Posterior cingulate gyrus (tissue), 11 donors: ENCODE data around the gene LPCAT2.

Source experiments
- DNase-seq, 10 donors: peaks; one replicate each; pipeline versions ENCODE4 v3.0.0 to v3.0.0-alpha.2; 2020 to 2021; ENCODE audit warnings: mixed read lengths in 3 of 10
- intact Hi-C: fragments of 100-400 bp; cut with DNase I; formaldehyde crosslinking; loops from one replicate; pipeline ENCODE4 v1.15.1; 2023

Gene LPCAT2, protein sequence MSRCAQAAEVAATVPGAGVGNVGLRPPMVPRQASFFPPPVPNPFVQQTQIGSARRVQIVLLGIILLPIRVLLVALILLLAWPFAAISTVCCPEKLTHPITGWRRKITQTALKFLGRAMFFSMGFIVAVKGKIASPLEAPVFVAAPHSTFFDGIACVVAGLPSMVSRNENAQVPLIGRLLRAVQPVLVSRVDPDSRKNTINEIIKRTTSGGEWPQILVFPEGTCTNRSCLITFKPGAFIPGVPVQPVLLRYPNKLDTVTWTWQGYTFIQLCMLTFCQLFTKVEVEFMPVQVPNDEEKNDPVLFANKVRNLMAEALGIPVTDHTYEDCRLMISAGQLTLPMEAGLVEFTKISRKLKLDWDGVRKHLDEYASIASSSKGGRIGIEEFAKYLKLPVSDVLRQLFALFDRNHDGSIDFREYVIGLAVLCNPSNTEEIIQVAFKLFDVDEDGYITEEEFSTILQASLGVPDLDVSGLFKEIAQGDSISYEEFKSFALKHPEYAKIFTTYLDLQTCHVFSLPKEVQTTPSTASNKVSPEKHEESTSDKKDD

DNA sequence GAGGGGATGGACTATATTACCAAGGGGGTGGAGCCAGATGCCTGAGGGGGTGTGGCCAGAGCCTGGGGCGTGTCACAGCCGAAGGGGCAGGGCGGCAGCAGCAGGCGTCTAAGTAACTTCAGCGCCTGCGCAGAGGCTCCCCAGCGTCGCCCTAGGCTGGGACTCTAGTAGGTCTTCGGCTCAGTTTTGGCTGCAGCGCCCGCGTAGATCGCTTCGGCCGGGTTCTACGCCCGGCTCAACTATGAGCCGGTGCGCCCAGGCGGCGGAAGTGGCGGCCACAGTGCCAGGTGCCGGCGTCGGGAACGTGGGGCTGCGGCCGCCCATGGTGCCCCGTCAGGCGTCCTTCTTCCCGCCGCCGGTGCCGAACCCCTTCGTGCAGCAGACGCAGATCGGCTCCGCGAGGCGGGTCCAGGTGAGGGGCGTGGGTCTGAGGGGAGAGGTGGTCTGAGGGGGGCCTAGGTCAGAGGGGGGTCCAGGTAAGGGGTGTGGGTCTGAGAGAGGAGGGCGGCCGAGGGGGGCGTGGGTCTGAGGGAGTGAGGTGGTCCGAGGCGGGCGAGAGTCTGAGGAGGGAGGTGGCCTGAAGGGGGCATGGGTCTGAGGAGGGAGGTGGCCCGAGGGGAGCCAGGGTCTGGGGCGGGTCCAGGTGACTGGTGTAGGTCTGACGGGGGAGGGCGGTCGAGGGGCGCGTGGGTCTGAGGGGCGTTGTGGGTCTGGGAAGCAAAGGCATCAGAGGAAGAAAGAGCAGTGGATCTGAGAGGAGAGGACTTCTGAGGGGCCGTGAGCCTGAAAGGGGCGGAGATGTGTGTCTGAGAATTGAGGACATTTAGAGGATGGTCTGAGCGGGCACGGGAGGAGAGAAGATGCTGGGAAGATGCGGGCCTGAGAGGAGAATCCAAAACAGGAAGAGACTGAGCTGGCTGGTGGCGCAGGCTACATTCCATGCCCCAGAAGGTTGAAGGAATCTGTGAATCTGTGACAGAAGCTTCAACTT is at the start of gene LPCAT2:
TSS of gene LPCAT2 (plus strand) at position 132 of the 991 bp plus-strand sequence. CDS start at position 242, 110 bp downstream.
- peak; percentile 54 to 97 (median 78) for DNase-seq
- intact Hi-C loops, result loop anchor here (5.0 kb wide), 1 partner anchor 42 kb away; no protein-coding TSS in a partner anchor

DNA sequence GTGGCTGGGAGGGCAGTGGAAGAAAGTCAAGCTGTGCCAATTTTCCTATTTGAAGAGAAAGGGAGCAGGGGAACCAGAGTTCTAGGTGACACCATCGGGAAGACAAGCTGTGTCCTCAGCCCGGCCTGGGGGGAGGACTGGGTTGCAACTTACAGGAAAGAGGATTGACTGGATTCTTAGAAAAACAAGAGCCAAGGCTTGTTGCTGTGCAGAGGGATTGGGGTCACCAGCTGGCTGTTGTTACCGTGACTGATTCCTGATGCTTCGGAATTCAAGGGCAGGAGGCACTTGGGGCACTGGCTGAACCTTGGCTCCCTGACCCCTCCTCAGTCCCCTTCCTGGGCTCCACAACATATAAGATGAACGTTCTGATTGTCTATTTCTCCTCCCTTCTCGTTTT is 46.6 kb upstream of the LPCAT2 start:
- no peak for DNase-seq
- intact Hi-C loops, result no loop called here

DNA sequence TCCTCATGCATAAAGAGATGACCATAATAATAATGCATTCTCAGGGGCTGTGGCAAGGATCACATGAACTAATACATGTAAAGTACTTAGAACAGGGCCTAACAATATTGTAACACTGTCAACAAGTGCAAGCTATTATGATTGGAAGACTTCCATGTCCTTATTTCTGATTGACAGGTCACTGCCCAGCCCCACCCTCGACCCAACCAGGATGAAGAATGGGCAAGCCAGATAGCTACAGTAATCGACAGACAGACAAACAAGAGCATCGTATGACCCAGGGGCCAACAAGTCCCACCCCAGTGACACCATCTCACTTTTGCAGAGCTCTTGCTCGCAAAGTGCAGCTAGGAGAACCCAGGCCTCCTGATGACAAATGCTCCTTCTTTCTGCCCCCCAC is 44.5 kb upstream of the LPCAT2 start:
- no peak for DNase-seq
- intact Hi-C loops, result loop anchor here (2.0 kb wide), 1 partner anchor 378 kb away; no protein-coding TSS in a partner anchor

DNA sequence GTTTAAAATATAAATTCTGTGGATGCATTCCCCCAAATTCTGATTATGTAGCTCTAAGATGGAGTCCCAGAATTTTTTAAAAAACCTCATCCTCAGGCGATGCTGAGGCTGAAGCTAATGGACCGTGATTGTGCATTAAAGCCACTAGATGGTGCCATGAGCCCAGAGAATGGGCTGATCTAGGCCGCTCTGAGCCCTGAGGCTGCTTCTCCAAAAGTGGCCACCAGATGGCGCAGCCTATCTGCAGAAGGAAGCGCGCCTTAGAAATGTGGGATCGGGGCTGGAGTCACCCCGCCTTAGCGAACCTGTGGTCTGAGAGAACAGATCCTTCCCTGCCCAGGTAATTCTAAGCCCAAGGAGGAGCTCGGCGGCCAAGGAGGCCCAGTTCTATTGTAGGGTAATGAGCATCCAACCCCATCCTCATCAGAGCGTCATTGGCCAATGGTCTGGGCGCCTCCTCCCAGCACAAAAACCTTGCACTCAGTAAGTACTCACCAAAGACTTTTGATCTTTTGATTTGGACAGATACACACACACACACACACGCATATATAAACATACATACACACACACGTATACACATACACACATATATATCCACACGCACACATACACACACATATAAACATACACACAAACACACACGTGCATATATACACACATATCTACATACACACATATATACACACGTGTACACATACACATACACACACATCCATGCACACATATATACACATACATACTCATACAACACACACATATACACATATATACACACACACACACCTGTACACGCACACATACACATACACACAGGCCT is 43.6 kb upstream of the LPCAT2 start:
- intact Hi-C loops, result loop anchor here (1.0 to 5.0 kb wide), 4 partner anchors 42 to 378 kb away; partner anchors contain the start of gene LPCAT2
- peak; percentile 77 to 98 (median 92) for DNase-seq

DNA sequence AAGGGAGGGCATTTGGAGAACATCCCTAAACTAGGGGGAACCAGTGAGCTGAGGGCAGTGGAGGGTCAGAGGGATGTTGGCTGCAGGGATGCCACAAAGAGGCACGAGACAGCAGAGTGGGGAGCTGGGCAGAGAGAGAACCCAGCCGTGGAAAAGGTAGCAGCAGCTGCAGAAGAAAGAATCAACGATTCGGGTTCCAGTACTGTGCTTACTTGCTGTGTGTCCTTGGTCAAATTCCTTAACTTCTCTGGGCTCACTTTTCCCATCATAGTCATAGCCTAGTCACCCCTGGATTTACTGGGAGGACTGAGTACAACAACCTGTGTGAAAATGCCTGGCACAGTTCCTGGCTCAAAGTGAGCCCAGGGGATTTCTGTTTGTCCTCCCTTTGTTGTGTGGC is 42.7 kb upstream of the LPCAT2 start:
- DNase-seq, result no peak
- intact Hi-C loops, result loop anchor here (5.0 kb wide), 1 partner anchor 41 kb away; the partner anchor contains the start of gene LPCAT2

DNA sequence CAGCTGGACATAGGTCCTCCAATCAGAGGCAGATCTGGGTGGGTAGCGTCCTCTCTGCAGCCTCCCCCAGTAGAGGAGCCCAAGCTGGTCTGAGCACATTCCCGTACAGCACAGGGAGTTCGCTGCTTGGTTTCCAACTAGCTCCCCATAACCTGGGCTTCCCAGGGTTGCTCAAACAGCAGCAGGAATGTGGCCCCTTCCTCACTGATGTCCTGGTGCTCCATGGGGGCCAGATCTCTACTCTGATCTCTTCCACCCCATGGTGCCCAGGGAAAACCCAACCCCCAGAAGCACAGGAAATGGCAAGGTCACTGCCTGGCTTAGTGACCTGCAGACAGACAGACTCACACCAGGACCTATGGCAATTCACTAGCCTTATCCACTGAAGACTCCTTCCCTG is 41.0 kb upstream of the LPCAT2 start:
- no peak for DNase-seq
- intact Hi-C loops, result loop anchor here (5.0 kb wide), 1 partner anchor 39 kb away; the partner anchor contains the start of gene LPCAT2

DNA sequence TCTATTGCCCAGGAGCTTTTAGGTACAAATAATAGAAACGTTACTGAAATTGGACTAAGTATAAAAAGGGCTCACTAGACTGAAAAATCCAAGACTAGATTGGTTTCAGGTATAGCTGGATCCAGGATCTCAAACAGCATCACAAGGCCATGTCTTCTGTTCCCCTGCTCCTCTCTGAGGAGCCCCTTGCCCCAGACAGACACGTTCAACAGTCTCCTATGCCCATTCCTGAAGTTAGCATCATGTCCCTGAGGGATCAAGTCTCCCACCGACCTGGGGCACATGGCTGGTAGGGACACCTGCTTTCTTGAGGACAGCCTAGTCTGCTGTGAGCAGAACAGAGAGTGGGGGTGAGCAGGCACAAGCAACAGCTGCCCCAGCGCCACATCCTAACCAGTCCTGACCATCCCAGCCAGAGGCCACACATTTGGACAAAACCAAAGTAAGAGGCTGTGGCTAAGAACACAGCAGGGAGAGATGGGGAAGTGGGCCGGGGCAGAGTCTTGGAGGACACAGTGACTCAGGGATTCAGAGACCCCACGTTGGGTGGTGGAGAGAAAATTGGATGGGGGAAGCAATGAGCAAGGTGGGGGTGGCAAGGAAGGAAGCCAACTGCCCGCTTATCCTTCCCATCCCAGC is 40.4 kb upstream of the LPCAT2 start:
- no peak for DNase-seq
- intact Hi-C loops, result loop anchor here (5.0 kb wide), 1 partner anchor 39 kb away; the partner anchor contains the start of gene LPCAT2

DNA sequence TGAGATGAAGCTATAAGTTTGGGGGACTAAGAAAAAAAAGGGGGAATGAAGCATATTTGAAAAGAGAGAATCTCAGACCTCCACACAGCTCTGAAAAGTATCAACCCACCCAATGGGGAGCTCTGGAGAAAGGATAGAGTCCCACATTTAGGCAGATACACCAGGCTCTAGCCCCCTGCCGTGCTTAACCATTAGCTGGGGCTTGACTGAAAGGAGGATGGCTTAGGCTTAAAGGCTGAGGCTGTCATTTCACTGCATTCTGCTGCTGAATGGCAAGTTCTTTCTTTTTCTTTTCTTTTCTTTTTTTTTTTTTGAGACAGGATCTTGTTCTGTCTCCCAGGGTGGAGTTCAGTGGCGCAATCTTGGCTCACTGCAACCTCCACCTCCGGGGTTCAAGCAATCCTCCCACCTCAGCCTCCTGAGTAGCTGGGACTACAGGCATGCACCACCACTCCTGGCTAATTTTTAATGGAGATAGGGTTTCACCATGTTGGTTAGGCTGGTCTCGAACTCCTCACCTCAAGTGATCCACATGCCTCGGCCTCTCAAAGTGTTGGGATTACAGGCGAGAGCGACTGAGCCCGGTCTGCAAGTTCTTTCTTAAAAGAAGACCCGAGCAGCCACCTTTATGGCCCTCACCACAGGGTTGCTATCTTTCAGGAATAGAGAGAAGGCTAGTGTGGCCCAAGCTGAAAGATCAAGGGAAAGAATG is 38.9 kb upstream of the LPCAT2 start:
- intact Hi-C loops, result loop anchor here (5.0 kb wide), 1 partner anchor 37 kb away; the partner anchor contains the start of gene LPCAT2
- peak in 1 of 10 donors; percentile 2 for DNase-seq

DNA sequence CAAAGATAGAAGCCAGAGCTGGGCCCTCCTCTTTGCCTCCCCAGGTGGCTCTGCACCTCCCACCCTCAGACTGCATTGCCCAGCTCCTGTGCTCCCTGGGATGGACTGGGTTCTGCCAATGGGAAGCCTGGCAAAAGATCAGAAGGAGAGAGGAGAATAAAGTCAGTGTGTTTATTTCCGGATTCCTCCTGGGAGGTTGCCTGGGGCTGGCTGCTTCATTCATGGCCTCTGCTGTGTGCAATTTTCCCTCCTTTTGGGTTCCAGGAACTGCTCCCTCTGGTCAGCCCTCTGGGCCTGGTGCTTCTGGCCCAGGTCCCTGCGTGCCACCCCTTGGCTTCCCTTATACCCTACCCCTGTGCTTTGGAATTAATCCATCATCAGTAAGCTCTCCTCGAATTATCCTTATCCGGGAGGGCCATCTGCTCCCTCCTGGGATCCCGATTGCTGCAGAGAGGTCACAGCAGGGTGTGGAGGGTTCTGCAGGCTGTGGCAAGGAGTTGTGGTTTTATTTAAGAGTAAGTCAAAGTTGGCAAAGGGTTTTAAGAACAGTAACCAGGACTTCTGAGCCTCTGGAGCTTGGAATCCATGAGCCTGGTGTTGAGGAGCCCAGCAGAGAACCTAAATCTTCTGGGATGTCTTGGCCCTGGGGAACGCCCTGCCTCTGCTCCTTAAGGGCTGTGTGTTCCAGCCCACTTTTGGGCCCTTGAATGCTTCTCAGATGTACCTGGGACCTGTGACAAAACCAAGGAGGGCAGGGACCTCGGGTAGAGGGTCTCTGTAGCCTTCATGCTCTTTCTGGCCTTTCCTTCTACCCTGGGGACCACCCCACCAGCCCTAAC is 38.1 kb upstream of the LPCAT2 start:
- intact Hi-C loops, result no loop called here
- peak in 1 of 10 donors; percentile 65 for DNase-seq

DNA sequence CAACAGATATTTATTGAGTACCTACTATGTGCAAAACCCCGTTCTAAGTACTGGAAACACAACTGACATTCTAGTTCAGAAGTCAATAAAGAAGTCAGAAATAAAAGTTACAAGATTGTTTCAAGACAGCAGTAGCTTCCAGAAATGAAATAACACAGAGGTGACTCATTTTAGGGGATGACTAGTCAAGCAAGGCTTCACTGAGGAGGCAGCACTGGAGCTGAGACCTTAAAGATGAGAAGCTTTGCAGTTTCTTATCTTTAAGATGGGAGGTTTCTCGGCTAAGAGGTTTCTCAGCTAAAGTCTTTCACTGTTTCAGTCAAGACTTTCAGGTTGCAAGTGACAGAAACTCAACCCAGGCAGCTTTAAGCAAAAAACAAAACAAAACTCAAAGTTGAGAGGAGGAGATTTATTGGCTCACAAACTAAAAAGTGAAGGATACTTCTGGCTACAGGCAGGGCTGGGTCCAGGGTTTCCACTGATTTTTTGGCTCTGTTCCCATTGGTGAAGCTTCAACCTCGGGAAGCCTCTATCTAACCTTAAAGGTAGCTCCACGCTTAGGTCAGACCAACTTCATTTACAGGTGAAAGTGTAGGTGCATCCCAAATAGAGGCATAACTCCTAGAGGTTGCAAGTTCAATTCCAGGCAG is 37.3 kb upstream of the LPCAT2 start:
- DNase-seq, result no peak
- intact Hi-C loops, result no loop called here

DNA sequence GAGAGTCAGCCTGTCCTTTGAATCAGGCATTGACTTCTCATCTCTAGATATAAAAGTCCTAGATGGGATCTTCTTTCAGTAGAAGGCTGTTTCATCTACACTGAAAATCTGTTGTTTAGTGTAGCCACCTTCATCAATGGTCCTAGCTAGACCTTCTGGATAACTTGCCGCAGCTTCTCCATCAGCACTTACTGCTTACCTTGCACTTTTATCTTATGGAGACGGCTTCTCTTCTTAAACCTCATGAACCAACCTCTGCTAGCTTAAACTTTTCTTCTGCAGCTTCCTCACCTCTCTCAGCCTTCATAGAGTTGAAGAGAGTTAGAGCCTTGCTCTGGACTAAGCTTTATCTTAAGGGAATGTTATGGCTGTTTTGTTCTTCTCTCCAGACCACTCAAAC is 35.3 kb upstream of the LPCAT2 start:
- intact Hi-C loops, result no loop called here
- no peak for DNase-seq

DNA sequence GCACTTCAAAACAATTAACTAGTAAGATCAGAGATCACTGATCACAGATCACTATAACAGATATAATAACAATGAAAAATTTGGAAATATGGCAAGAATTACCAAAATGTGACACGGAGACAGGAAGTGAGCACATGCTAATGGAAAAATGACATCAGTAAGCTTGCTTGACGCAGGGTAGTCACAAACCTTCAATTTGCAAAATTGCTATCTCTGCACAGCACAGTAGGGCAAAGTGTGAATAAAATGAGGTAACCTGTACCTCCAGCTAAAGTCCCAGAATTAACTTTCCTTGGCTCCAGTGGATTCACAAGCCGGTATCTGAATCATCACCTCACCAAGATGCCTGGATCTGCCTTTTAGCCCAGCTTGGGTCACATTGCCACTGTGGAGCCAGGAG is 34.1 kb upstream of the LPCAT2 start:
- DNase-seq, result no peak
- intact Hi-C loops, result no loop called here

DNA sequence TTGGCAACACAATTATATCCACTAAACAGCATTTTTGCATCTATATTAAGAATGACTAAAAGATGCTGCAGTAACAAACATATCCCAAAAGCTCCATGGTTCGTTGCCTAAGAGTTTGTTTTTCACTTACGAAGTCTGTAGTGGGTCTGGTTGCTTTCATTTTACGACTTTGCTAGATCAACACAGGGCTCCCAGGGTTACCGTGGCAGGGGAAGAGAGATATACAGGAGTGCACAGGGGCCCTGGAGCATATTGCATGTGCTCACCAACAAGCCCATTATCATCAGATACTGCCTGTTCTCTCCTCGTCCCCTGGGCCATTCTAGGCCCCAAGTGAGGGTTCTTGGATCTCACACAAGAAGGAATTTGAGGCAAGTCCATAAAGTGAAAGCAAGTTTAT is 33.0 kb upstream of the LPCAT2 start:
- intact Hi-C loops, result no loop called here
- DNase-seq, result no peak

DNA sequence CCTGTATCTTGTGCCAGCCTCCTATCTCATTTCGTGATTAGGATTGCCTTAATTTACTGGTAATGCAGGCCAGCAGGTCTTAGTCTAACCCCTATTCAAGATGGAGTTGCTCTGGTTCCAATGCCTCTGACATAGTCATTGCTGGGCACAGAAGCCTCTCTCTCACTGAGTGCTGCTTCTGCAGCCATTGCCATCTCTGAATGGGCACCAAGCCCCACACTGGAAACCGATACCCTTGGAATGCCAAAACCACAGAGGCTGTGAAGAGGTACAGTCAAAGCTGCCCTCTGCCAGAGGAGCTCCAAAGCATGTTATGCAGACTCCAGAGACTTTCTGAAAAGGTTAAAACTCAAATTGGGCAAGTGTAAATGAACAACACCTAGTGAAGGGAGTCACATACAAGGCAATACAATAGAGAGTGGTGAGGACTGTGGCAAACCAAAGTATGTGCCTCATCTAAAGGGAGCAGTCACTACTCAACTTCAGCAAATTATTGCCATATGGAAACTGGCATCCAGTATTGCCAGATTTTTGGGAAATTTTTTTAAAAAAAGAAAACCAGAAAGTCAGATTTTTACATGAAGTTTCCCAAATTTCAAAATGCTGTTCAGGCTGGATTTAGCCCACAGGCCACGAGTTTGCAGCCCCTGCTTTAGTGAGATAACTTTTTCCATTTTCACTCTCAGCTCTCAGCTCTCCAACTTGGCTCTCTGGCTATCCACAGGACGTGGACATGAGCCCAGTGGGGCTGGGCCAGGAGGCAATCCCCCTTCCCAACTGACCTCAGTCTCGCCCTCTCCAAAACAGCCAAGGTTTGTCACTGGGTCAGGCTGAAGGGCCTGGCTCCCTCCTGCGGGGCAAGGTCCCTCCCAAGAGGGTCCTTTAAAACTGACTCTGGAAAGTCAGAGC is 32.0 kb upstream of the LPCAT2 start:
- intact Hi-C loops, result no loop called here
- DNase-seq, result no peak

DNA sequence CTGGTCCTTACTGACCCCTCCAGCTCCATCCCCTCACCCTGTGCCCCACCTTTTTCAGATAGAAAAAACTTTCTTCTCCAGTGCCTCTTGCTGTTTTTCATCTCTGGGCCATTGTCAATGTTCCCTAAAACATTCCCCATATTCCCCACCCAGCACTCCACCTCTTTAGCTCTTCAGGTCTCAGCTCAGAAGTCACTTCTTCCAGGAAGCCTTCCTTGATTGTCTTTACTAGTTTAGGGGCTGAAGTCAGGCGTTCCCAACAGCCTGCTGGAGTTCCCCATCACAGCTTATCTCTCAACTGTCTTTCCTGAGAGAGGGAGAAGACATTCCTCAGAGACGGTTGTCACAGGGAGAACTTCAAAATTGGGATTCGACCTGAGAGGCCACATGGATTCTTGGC is 31.1 kb upstream of the LPCAT2 start:
- DNase-seq, result no peak
- intact Hi-C loops, result no loop called here

DNA sequence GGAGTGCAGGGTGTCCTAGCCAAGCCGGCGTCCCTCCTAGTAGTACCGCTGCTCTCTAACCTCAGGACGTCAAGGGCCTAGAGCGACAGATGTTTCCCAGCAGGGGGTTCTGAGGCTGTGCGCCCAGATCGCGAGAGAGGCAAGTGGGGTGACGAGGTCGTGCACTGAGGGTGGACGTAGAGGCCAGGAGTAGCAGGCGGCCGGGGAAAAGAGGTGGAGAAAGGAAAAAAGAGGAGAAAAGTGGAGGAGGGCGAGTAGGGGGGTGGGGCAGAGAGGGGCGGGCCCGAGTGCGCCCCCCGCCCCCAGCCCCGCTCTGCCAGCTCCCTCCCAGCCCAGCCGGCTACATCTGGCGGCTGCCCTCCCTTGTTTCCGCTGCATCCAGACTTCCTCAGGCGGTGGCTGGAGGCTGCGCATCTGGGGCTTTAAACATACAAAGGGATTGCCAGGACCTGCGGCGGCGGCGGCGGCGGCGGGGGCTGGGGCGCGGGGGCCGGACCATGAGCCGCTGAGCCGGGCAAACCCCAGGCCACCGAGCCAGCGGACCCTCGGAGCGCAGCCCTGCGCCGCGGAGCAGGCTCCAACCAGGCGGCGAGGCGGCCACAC is 29.9 kb upstream of the LPCAT2 start, which contains the start of gene MMP2:
TSS of gene MMP2 (plus strand) at position 372 of the 603 bp plus-strand sequence. CDS start 282 bp downstream, outside the sequence.
- intact Hi-C loops, result no loop called here
- no peak for DNase-seq
